ENCODE results near the gene ANKRD12. TPM values are rescaled to one million over a fixed set of nuclear protein-coding genes. Genes with fewer than 3 reads are reported as not detected.

The ANKRD12 gene
- total RNA-seq, 4 donors from 2014 or later, result 43.5 to 59.7 (median 52.7) TPM

- TF ChIP-seq POLR2A (IDR thresholded peaks at IDR 0.05) (no peak), CTCF (IDR thresholded peaks at IDR 0.05) (no peak), EP300 (IDR thresholded peaks at IDR 0.05) (no peak)
- Histone ChIP-seq H3K4me3 (no peak overlapping the region), H3K27me3 (no peaks in the 10 kb centered on the region), H3K4me1 (no peaks in the 10 kb centered on the region), H3K9me3 (no peaks in the 10 kb centered on the region), H3K27ac (no peak overlapping the region), H3K36me3 (peaks cover 0 to 96% (median 0%) of the 10 kb centered on the region in 3 donors)
- 96 to 98% methylated on average over 1 of the region's 1 CpG for WGBS, 2 donors
- no peak for DNase-seq (ENCODE audit: low spot score in 2 of 2)
Observed at GRCh38 chr18:9275890-9276289, 139.3 kb downstream of the ANKRD12 start.

GRCh38 chr18:9278028-9278427 is 141.4 kb downstream of the ANKRD12 start:
- DNase-seq (ENCODE audit: low spot score in 2 of 2), result no peak
- WGBS, 2 donors, result 92 to 96% methylated on average over 1 of the region's 1 CpG
- no peak overlapping the region for H3K4me3 ChIP-seq
- no peak overlapping the region for H3K27ac ChIP-seq
- peaks cover 0 to 79% (median 0%) of the 10 kb centered on the region in 3 donors for H3K36me3 ChIP-seq
- no peak for TF ChIP-seq CTCF (IDR thresholded peaks at IDR 0.05)
- no peak for TF ChIP-seq POLR2A (IDR thresholded peaks at IDR 0.05)
- no peak for TF ChIP-seq EP300 (IDR thresholded peaks at IDR 0.05)
- H3K27me3 ChIP-seq, result no peaks in the 10 kb centered on the region
- H3K9me3 ChIP-seq, result no peaks in the 10 kb centered on the region
- no peaks in the 10 kb centered on the region for H3K4me1 ChIP-seq

GRCh38 chr18:9280849-9281248 is 144.3 kb downstream of the ANKRD12 start:
- Histone ChIP-seq H3K4me3 (no peak overlapping the region), H3K27ac (no peak overlapping the region), H3K9me3 (no peaks in the 10 kb centered on the region), H3K27me3 (no peaks in the 10 kb centered on the region), H3K4me1 (no peaks in the 10 kb centered on the region), H3K36me3 (peaks cover 0 to 57% (median 0%) of the 10 kb centered on the region in 3 donors)
- no peak for DNase-seq (ENCODE audit: low spot score in 2 of 2)
- WGBS, 2 donors, result 59 to 61% methylated on average over 5 of the region's 5 CpGs
- TF ChIP-seq EP300 (IDR thresholded peaks at IDR 0.05) (no peak), POLR2A (IDR thresholded peaks at IDR 0.05) (no peak), CTCF (IDR thresholded peaks at IDR 0.05) (no peak)

- H3K4me1 ChIP-seq, result no peaks in the 10 kb centered on the region
- no peak for TF ChIP-seq EP300 (IDR thresholded peaks at IDR 0.05)
- TF ChIP-seq CTCF (IDR thresholded peaks at IDR 0.05), result no peak
- TF ChIP-seq POLR2A (IDR thresholded peaks at IDR 0.05), result no peak
- DNase-seq (ENCODE audit: low spot score in 2 of 2), result no peak
- H3K27ac ChIP-seq, result no peak overlapping the region
- 88 to 96% methylated on average over 1 of the region's 1 CpG for WGBS, 2 donors
- H3K27me3 ChIP-seq, result no peaks in the 10 kb centered on the region
- no peaks in the 10 kb centered on the region for H3K9me3 ChIP-seq
- peaks cover 0 to 48% (median 0%) of the 10 kb centered on the region in 3 donors for H3K36me3 ChIP-seq
- no peak overlapping the region for H3K4me3 ChIP-seq
Observed at GRCh38 chr18:9281780-9282179, 145.2 kb downstream of the ANKRD12 start.

GRCh38 chr18:9283791-9284190 is 147.2 kb downstream of the ANKRD12 start:
- WGBS, 2 donors, result 74 to 78% methylated on average over 2 of the region's 2 CpGs
- Histone ChIP-seq H3K9me3 (no peaks in the 10 kb centered on the region), H3K4me3 (no peak overlapping the region), H3K27ac (no peak overlapping the region), H3K27me3 (no peaks in the 10 kb centered on the region), H3K4me1 (no peaks in the 10 kb centered on the region), H3K36me3 (peaks cover 0 to 32% (median 0%) of the 10 kb centered on the region in 3 donors)
- TF ChIP-seq POLR2A (IDR thresholded peaks at IDR 0.05), result no peak
- TF ChIP-seq EP300 (IDR thresholded peaks at IDR 0.05), result no peak
- no peak for TF ChIP-seq CTCF (IDR thresholded peaks at IDR 0.05)
- no peak for DNase-seq (ENCODE audit: low spot score in 2 of 2)

All from tibial nerve (tissue), 4 donors.